Fibroblast of skin of left biceps (primary cell): Measurements from ENCODE around the gene TBCK.
"Not testable (repeated sequence)": the region's sequence is repeated elsewhere in the genome, so short reads cannot be mapped to it uniquely, and the experiment has no call there.

Source experiments
- DNase-seq, 2 experiments: peaks; one replicate each; pipeline ENCODE4 v3.0.0-alpha.2; 2013; ENCODE audit warnings: low read depth in 2 of 2

TBCK gene

DNA sequence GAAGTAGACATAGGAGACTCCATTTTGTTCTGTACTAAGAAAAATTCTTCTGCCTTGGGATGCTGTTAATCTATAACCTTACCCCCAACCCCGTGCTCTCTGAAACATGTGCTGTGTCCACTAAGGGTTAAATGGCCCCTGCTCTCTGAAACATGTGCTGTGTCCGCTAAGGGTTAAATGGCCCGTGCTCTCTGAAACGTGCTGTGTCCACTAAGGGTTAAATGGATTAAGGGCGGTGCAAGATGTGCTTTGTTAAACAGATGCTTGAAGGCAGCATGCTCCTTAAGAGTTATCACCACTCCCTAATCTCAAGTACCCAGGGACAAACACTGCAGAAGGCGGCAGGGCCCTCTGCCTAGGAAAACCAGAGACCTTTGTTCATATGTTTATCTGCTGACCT is 5.8 kb upstream of the TBCK start:
- DNase-seq, result not testable (repeated sequence)

GRCh38 chr4:106321168-106321567 is 5.2 kb upstream of the TBCK start:
- DNase-seq, result not testable (repeated sequence)

GRCh38 chr4:106320235-106320634 is 4.2 kb upstream of the TBCK start:
- no peak for DNase-seq

- no peak for DNase-seq
Observed at GRCh38 chr4:106318511-106318910, 2.5 kb upstream of the TBCK start.

DNA sequence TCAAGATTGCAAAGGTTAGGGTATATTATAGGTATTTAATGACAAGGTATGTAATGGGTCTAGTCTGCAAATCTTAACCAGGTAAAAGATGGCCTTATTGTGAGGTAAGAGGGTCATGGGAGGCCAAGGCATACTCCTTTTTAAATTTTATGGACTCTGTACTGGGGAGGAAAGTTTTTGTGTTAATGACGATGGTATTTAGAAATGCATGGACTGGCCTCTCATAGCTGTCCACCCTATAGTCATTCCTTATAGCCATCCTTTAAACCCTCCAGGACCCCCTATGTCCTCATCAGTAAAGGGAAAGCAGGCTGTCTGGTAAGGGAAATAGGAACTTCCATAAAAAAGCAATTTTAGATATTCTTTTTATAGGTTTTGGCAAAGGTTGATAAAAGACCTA is 1.8 kb upstream of the TBCK start:
- no peak for DNase-seq

- DNase-seq, result no peak
Observed at GRCh38 chr4:106316773-106317409, 882 bp upstream of the TBCK start.

- no peak for DNase-seq
Observed at GRCh38 chr4:106315476-106315967, 487 bp downstream of the TBCK start.

DNA sequence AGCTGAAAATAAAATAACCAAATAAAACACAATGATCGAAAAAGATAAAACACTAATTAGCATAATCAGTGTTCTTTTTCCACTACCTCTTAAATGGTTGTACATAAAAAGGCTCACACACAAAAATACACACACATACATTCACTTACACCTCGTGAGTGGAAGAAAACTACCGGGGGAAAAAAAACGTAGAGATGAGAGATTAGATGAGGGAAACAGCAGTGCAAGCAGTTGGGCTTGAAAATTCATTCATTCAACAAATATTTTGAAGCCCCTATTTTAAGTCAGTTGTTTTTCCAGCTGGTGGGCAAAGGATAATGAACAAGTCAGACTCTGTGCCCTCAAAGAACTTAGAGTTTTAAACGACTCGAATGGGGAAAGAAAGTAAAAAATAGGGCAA is 1.0 kb downstream of the TBCK start:
- no peak for DNase-seq

DNA sequence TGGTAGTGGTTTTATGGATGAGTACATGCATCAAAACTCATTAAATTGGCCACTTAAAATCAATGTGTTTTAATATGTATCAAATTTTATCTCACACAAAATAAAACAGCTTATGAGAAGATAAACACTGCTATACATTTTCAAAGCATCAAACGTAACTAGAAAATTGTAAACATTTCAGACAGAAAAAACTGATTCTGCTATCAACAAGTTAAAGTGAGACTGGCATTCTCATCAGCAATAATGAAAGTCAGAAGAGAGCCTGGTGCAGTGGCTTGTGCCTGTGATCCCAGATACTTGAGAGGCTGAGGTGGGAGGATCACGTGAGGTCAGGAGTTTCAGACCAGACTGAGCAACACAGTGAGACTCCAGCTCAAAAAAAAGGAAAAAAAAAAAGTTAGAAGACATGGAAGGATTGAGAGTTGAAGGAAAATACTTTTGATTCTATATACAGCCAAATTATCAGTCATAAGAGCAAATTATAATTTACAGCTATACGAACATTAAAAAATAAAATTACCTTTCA is 2.9 kb downstream of the TBCK start:
- no peak for DNase-seq

GRCh38 chr4:106312377-106312776 is 3.6 kb downstream of the TBCK start:
- peak; percentile 66 to 73 for DNase-seq

DNA sequence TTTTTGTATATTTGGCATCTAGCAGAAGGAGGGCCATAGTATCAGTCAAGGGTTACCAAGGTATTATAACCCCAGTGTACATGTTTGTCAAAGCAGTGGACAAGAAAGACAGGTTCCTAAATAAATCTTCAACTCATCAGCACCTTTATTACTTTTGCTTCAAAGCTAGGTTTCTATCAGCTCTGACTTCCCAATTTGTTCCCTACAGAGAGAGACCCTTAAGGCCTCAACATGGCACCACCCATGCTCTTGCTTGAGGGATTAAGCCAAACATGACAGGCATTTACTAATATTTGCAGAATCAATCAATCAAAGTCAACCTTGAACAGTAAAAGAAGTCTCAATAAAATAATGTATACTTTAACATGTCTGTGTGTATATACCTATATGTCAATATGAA is 9.4 kb downstream of the TBCK start:
- DNase-seq, result no peak

DNA sequence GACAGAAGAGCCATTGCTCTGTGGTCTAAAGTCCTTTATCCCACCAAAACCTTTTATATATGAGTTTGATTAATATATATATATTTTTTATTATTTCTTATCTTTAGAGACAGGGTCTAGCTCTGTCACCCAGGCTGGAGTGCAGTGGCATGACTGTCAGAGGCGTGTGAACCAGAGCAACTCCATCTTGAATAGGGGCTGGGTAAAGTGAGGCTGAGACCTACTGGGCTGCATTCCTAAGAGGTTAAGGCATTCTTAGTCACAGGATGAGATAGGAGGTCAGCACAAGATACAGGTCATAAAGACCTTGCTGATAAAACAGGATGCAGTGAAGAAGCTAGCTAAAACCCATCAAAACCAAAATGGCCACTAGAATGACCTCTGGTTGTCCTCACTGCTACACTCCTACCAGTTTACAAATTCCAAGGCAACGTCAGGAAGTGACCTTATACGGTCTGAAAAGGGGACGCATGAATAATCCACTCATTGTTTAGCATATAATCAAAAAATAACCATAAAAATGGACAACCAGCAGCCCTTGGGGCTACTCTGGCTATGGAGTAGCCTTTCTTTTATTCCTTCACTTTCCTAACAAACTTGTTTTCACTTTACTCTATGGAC is 10.5 kb downstream of the TBCK start:
- no peak for DNase-seq

DNA sequence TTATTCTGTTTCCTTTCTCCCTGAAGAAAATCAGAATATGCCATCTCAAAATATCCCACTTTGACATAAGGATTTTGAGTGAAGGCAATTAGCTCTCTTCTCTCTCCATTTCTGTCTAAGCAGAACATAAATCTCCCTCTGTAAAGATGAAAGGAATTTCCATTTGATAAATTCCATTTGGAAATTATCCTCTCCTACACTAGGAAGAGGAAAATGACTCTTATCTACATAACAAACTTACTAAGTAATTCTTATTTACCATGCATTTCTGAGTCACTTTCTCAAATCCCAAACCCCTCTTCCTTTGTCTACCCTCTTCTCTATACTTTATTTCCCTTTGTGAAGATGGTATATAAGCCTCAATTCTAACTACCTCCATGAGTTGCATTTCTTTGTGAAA is 11.4 kb downstream of the TBCK start:
- no peak for DNase-seq

DNA sequence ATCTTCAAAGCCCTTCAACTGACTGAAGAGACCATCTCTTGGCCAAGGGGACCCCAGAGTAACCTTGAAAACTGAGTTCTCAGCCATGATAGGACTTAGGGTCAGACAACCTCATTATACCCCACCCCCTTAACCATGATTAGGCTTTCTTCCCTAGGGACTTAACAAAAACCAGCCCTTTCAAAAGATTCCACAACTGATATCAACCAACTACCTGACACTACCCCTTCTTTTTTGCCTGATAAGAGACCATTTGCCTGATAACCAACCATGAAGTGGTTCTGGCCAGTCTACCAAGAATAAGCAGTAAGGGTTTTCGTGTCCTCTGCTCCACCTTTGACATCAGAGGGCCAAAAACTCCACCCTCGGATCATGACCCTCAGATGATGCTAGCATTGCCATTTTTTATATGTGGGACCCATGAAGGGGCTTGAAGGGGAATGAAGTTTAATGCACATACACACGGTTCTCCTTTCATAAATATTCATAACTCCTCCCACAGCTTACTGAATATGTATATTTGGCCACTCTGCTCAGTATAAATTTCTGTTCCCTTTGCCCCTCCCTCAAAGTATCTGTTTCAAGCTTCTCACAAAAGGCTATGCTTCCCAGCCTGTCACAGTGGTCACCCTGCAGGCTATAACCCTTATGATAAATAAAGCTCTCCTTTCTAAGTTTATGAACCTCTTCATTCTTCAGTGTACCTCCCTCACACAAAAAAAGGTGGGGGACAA is 12.3 kb downstream of the TBCK start:
- DNase-seq, result no peak

- no peak for DNase-seq
Observed at GRCh38 chr4:106302062-106302438, 14.0 kb downstream of the TBCK start.

GRCh38 chr4:106301393-106302061 is 14.5 kb downstream of the TBCK start:
- peak in 1 of 2 experiments; percentile 35 for DNase-seq

- no peak for DNase-seq
Observed at GRCh38 chr4:106299977-106300376, 16.0 kb downstream of the TBCK start.

DNA sequence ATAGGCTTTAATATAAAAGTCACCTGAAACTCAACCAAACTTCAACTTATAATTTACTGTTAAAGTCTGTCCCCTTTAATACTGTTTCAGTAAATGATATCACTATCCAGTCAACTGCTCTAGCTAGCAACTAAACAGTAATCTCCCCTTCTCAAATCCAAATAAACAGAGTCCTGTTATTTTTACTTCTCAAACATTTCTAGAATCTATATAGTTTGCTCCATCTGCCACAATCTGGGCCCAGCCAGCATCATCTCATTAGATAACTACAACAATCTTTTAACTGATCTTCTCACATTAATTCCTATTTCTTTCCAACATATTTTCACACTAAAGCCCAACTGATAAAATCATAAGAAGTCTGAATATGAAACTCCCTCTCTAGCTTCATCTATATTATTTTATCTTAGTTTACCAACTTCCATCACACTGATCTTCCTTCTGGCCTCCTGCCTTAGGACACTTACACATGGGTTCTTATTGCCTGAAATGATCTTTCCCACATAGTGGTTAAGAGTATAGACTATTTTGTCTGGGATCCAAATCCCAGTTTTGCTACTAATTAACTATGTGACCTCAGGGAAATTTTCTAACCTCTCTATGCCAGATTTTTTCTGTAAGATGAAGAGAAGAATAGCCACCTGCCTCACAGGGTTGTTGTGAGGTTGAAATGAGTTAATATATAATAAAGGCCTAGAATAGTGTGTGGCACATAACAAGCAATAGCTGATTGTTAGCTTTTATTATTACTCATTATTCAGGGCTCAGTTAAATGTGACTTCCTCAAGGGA is 18.6 kb downstream of the TBCK start:
- no peak for DNase-seq

- DNase-seq, result no peak
Observed at GRCh38 chr4:106294062-106294461, 21.9 kb downstream of the TBCK start.

GRCh38 chr4:106291678-106292077 is 24.3 kb downstream of the TBCK start:
- no peak for DNase-seq

- no peak for DNase-seq
Observed at GRCh38 chr4:106289737-106290136, 26.3 kb downstream of the TBCK start.
